ENCODE results near the gene RNF38.

DNA sequence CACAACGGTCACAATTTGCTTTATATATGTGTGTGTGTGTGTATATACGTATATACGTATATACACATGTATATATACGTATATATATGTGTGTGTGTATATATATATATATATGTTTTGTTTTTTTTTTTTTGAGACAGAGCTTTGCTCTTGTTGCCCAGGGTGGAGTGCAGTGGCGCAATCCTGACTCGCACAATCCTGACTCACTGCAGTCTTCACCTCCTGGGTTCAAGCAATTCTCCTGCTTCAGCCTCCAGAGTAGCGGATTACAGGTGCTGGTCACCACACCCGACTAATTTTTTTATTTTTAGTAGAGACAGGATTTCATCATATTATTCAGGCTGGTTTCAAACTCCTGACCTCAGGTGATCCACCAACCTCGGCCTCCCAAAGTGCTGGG is 3.1 kb downstream of the RNF38 start:
- TF ChIP-seq ZNF274 (IDR thresholded peaks at IDR 0.05; ENCODE audit: low read depth, low read length) (no peak), SUZ12 (IDR thresholded peaks at IDR 0.05; ENCODE audit: extremely low read depth, insufficient read depth, insufficient read length) (no peak), YY1 (IDR thresholded peaks at IDR 0.05; ENCODE audit: insufficient read depth, insufficient read length) (no peak)

Measured in NT2/D1 (cell line).